Measurements from ENCODE around the gene ADD3.

Gene ADD3

DNA sequence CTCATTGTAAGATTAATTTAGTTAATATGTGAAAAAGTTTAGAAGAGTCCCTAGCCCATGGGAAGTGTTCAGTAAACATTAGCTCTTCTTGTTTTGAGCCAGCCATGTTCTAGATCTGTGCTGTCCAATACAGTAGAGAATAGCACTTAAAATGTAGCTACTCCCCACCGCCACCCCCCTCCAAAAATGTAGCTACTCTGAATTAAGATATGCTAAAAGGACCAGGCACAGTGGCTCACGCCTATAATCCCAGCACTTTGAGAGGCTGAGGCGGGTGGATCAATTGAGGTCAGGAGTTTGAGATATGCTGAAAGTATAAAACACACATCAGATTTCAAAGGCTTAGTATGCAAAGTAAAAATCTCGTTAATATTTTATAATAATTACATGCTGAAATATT lies 152.3 kb downstream of the ADD3 start:
- no peak for DNase-seq

- DNase-seq, result no peak
Observed at GRCh38 chr10:110160522-110160921, 152.7 kb downstream of the ADD3 start.

DNA sequence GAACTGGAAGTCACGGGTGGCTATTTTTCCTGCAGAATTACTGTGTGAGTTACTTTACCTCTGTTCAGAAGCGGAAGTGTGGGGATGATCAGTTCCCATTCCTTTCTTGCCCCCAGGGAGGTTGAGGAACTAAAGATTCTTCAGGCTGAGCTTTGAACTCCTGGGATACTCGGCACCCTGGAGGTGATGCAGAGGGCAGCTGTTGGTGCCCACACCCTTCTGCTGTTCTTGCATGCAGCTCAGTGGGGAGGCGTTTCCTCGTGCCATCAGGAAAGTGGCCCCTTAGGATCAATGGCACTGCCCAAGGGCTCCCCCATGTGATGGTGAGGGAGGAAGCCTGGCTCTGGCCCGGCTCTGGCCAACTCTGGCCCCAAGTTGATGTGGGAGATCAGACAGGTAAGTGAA lies 155.0 kb downstream of the ADD3 start:
- no peak for DNase-seq

DNA sequence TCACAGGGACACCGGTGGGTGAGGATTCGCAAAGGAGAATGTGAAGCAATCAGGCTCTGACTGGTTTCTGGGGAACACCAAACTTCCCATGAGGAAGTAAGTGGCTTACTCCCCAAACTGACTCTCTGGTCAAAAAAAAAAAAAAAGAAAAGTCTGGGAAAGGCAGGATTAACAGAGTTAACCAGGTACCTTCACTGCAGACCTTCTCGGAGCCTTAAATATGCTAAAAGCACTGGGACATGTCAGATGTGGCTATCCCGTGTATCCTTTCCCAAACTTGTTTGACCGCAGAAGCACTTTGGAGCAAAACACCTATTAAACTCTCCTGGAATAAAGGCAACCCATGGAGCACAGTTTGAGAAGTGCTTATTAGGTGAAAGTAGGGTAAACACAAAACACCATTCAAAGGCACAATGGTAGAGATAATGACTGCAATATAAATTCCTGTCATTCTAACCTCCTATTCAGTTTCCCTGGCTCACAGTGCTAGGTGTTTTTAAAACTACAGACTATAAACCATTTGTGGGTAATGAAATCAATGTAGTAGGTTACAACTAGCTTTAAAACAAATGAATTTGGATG lies 155.5 kb downstream of the ADD3 start:
- DNase-seq, result peak; percentile 1

GRCh38 chr10:110163841-110164240 lies 156.1 kb downstream of the ADD3 start:
- DNase-seq, result no peak

DNA sequence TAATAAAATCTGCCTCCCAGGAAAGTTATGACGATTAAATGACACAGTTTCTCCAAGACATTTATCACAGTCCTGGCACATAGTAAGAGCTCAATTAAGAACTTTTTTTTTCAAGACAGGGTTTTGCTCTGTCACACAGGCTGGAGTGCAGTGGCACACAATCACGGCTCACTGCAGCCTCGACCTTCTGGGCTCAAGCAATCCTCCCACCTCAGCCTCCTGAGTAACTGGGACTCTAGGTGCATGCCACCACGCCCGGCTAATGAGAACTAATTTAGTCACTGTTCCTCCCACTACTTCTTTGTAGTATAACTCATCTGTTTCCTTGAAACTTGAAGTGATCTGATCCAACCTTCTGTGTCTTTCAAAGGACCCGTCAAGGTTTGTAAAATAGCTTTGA lies 157.5 kb downstream of the ADD3 start:
- DNase-seq, result no peak

GRCh38 chr10:110167149-110167548 lies 159.4 kb downstream of the ADD3 start:
- no peak for DNase-seq

GRCh38 chr10:110168601-110169481 lies 161.1 kb downstream of the ADD3 start:
- no peak for DNase-seq

GRCh38 chr10:110169586-110169985 lies 161.8 kb downstream of the ADD3 start:
- DNase-seq, result no peak

DNA sequence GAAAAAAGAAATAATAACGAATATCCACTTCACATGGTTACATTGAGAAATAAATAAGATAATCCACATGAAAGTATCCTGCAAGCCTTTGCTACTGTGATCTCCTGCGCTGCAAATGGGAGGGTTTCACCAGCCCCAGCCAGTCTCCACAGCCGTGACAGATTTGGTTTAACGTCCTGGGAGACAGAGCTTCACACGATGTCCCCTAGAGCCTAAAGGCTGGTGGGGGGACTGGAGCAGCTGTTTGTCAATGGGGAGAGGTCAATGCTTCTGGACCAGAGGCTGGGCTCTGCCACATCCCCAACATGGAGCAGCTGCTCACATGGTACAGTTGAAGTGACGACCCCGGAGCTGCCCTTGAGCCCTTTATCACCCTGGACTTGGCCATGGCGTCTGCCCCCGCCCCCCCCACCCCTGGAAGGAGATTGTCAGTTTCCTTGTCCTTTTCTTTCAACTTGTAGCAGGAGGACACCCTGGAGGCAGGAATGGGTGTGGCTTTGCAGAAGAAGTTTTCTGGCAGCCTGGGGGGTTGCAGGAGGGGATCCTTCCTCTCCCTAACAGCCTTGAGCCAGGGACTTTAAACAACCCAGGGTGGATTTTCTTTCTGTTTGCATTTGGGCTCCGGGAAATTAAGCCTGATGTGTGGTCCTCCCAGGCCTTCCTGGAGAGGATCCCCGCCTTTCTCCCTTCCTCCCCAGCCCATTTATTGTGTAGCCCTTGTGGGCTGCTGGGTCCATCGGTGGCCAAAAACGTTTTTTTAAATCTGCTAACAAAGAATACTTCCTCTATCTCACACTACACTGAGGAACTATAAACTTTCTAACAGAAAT lies 162.6 kb downstream of the ADD3 start:
- DNase-seq, result no peak

GRCh38 chr10:110171032-110171431 lies 163.2 kb downstream of the ADD3 start:
- no peak for DNase-seq

GRCh38 chr10:110172155-110172554 lies 164.4 kb downstream of the ADD3 start:
- DNase-seq, result no peak

GRCh38 chr10:110174201-110174600 lies 166.4 kb downstream of the ADD3 start:
- peak; percentile 2 for DNase-seq

DNA sequence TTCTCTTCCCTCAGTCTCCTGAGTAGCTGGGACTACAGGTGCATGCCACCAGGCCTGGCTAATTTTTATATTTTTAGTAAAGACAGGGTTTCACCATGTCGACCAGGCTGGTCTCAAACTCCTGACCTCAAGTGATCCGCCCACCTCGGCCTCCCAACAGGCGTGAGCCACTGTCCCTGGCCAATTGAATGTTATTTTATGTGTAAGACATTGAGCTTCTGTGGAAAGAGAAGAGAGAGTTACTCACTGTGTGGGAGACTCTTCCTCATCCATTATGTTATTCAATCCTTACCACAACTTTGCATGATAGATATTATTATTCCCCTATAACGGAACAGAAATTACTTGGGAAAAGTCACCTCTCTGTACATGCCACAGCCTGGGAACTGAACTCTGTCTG lies 167.0 kb downstream of the ADD3 start:
- DNase-seq, result no peak

DNA sequence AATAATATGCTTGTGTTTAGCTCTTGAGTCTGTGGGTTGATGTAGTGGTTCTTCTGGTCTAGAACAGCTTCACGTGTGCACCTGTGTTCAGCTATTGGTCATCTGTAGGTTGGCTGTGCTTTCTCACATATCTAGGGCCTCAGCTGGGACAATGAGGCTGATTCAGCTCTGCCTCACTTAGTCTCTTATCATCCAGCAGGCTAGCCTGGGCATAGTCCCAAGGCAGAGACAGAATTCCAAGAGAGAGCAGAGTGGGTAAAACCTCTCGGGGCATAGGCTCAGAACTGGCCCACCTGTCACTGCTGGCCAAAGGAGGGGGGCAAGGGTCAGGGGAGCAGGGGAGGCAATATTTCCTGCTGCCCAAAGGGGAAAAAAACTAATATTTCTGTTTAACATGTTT lies 167.6 kb downstream of the ADD3 start:
- no peak for DNase-seq

DNA sequence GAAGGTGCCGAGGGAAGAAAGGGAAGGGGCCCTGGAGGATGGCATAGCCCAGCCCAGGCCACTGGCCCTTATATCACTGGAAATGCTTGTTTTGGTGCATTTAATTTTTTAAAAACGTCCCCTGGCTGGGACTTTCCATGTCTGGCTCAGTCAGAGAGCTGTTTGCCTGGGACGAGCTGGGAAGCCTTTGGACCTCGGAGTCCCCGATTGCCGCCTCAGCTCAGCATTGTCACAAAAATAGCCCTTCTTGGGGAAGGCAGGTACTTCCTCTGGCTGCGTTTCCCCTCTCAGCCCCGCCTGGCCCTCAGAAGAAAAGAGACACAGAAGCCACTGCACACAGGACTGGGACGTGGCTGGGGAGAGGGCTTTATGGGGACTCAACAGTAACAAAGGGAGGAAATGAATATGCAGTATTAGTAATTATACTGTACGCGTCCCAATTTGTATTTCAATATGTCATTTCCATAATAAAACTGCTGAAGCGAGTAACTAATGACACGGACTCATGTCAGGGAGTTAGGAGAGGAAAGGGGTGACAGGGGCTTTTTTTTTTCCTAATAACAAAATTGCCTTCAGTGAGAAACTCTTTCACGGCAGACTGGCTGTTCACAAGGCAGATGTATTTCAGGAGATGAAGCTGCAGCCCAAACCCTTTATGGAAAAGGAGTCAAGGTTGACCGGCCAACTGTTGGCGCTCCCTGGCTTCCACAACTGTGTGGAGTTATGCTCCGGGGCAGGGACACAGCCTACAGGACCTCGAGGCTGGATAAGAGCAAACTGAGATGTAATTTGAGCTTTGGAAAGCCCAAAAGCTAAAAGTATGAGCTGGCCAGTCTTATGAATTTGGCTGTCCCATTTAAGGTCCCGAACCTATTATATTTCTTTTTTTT lies 168.6 kb downstream of the ADD3 start:
- no peak for DNase-seq

GRCh38 chr10:110179220-110179619 lies 171.4 kb downstream of the ADD3 start:
- DNase-seq, result no peak

DNA sequence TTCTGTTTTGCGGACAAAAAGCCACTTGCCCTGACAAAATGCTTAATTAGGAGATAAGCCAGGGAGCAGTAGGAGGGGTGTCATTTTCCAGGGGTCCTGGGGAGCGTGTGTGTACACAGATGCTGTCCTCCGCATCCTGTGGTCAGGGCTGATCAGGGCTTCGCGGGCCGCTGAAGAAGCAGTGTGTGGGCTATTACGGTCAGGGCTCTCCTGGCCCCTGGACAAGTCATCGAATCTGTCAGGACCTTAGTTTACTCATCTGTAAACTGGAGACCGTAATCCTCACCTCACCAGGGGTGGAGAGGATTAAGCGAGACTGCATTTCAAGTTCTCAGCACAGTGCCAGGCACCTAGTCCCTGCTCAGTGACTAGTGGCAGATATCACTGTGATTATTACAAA lies 173.7 kb downstream of the ADD3 start:
- DNase-seq, result no peak

GRCh38 chr10:110181911-110182310 lies 174.1 kb downstream of the ADD3 start:
- no peak for DNase-seq

DNA sequence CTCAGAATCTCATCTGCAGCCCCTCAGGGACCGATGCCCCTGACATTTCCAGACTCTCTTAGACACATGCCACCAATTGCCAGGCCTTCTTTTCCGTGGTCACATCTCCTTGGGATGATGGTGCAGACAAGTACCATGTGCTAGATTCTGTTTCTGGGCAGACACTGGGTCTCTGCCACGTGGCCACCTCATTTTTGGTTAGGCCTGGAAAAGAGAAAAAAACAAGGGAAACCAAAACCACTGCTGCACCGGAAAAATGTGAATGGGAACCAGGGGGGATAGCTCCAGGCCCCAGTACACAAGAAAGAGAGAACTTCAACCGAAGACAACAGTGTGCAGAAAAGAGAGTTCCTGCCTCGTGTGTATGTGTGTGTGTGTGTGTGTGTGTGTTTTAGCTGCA lies 176.6 kb downstream of the ADD3 start:
- no peak for DNase-seq
